GM06990 (cell line): ENCODE results near the gene SSR1.
"Not testable (repeated sequence)": the region's sequence is repeated elsewhere in the genome, so short reads cannot be mapped to it uniquely, and the experiment has no call there.

Source experiments
- DNase-seq: peaks from one replicate; pipeline ENCODE4 v3.0.0-alpha.2; 2011; ENCODE audit not compliant: insufficient read length; ENCODE audit errors: extremely low read depth
- H3K27me3 ChIP-seq: replicated peaks from 2 replicates; pipeline ENCODE4 v1.6.0; 2011; ENCODE audit warnings: low read length; ENCODE audit not compliant: control insufficient read depth, insufficient read depth
- H3K36me3 ChIP-seq: 2 replicates; pipeline ENCODE4 v1.5.1; 2011; ENCODE audit warnings: low read length; ENCODE audit not compliant: control insufficient read depth, insufficient read depth
- H3K4me3 ChIP-seq: replicated peaks from 2 replicates; pipeline ENCODE4 v1.5.1; 2011; ENCODE audit warnings: low read depth, mild to moderate bottlenecking, control low read depth, low read length
- CTCF ChIP-seq: IDR thresholded peaks from 2 replicates; pipeline ENCODE4 v1.5.1; 2011; ENCODE audit warnings: low read length, control low read depth, mild to moderate bottlenecking, inconsistent platforms; ENCODE audit not compliant: insufficient read depth, poor library complexity, severe bottlenecking

The SSR1 gene

GRCh38 chr6:7264041-7264440 is 49.0 kb downstream of the SSR1 start:
- Histone ChIP-seq H3K4me3 (no peak overlapping the region), H3K36me3 (no peaks in the 10 kb centered on the region), H3K27me3 (no peaks in the 10 kb centered on the region)
- no peak for DNase-seq
- TF ChIP-seq CTCF: no peak

GRCh38 chr6:7263519-7263805 is 49.5 kb downstream of the SSR1 start:
- DNase-seq, H3K27me3 ChIP-seq, H3K4me3 ChIP-seq, H3K36me3 ChIP-seq: not testable (repeated sequence)

GRCh38 chr6:7262746-7263518 is 50.1 kb downstream of the SSR1 start:
- Histone ChIP-seq H3K36me3 (no peaks in the 10 kb centered on the region), H3K27me3 (no peaks in the 10 kb centered on the region), H3K4me3 (no peak overlapping the region)
- DNase-seq: no peak
- no peak for TF ChIP-seq CTCF

- no peaks in the 10 kb centered on the region for H3K27me3 ChIP-seq
- peak overlapping the region; percentile 60 for H3K4me3 ChIP-seq
- TF ChIP-seq CTCF: no peak
- no peaks in the 10 kb centered on the region for H3K36me3 ChIP-seq
- DNase-seq: no peak
Observed at GRCh38 chr6:7261852-7262461, 51.0 kb downstream of the SSR1 start.

DNA sequence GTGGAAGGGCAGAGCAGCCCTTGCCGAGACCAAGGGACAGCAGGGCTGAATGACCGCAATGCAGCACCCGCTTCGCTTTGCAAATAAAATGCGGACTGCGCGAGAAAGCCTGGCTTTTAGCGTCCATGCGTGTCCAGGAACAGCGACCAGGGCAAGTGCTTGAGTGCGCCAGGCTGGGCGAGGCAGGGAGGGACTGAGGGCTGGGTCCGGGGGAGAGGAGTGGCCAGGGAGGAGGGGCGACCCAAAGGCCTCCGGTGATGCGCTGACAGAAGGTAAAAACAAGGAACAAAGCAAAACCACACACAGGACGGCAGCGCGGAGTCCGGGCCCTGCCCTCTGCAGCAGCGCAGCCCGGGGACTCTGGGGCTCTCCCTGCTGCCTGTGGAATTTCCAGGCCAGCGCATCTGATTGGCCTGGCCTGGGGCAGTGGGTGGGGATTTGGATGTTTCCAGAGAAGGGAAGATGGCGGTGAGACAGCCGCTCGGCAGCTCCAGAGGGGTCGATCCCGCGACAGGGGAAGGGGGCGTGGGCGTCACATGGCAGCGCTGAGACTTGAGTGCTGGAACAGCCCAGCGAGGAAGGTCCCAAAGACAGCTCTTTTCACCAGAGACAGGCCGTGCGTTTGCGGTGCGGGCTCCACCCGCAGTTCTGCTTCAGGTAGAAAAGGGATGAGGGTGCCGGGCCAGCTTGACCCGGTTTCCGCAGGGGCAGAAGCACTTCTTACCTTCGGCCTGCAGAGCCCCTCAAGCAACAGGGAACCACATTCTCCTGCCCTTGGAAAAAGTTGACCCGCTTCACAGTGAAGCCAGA is 51.8 kb downstream of the SSR1 start:
- Histone ChIP-seq H3K27me3 (no peaks in the 10 kb centered on the region), H3K36me3 (no peaks in the 10 kb centered on the region), H3K4me3 (peak overlapping the region; percentile 60)
- DNase-seq: peak; percentile 48
- TF ChIP-seq CTCF: no peak
